HG02840 (cell line): Measurements from ENCODE around the gene STK10.

Experiments used
- ATAC-seq: cut with Tn5 transposase; IDR thresholded peaks from one replicate; pipeline ENCODE4 v1.9.1; 2021; ENCODE audit warnings: mild to moderate bottlenecking, moderate library complexity, moderate number of reproducible peaks; ENCODE audit not compliant: unreplicated experiment, low FRiP score

STK10 gene

GRCh38 chr5:171992305-171992704 lies 195.7 kb downstream of the STK10 start:
- no peak for ATAC-seq
